DOHH2 (cell line): ENCODE measurements around the gene B4GALT5.

ENCODE experiments used
- CTCF ChIP-seq: fragments of 200-600 bp; sonication (generic); IDR thresholded peaks from one replicate; pipeline ENCODE4 v1.5.1; 2014; ENCODE audit warnings: antibody characterized with exemption, mild to moderate bottlenecking, low read depth, low read length; ENCODE audit not compliant: poor library complexity, severe bottlenecking
- EZH2phosphoT487 ChIP-seq: fragments of 200-600 bp; sonication (generic); IDR thresholded peaks from 2 replicates; pipeline ENCODE4 v1.6.1; 2017; ENCODE audit warnings: borderline replicate concordance, mild to moderate bottlenecking, antibody characterized with exemption, low read length, moderate library complexity, mixed read lengths

- TF ChIP-seq CTCF (no peak), EZH2phosphoT487 (no peak)
Observed at GRCh38 chr20:49753133-49753532, 39.5 kb upstream of the B4GALT5 start.
